ENCODE results near the gene ZKSCAN5.

DNA sequence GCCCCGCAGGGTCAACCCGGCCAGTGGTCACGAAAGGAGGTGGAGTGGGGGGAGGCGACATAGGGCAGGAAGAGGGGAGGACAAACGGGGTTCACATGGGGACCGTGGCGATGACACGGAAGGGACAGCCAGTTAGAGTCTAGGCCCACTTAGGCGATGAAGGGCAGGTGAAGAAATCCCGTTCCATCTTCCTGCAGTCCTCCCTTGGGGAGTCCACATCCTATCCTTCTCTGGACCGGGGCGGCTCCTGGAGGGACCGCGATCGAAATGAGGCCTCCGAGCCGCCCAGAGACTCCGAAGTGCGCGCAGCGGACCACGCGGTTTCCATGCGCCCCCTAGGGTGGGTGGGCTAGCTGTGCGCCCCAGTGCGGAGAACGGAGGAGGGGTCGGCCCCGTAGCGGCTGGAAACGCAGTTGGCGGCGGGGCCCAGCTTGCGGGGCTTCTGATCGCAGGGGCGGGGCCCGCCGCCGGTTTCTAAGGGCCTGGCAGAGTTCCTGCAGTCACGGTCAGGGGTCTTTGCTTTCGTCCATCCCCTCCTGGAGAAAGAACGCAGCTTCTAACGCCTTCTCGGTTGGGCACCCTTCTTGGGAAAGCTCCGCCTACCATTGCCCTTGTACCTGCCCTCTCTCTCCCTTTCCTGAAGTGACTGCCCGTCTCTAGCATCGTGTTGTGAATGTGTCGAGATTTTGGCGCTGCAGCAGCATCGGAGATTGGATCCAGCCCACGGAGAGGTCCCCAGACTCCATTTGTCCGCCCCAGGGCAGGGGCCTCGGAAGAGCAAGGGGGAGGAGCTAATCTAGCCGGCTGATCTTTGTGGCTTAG is 75.7 kb downstream of the ZKSCAN5 start:
- TF ChIP-seq, protein P1, sequence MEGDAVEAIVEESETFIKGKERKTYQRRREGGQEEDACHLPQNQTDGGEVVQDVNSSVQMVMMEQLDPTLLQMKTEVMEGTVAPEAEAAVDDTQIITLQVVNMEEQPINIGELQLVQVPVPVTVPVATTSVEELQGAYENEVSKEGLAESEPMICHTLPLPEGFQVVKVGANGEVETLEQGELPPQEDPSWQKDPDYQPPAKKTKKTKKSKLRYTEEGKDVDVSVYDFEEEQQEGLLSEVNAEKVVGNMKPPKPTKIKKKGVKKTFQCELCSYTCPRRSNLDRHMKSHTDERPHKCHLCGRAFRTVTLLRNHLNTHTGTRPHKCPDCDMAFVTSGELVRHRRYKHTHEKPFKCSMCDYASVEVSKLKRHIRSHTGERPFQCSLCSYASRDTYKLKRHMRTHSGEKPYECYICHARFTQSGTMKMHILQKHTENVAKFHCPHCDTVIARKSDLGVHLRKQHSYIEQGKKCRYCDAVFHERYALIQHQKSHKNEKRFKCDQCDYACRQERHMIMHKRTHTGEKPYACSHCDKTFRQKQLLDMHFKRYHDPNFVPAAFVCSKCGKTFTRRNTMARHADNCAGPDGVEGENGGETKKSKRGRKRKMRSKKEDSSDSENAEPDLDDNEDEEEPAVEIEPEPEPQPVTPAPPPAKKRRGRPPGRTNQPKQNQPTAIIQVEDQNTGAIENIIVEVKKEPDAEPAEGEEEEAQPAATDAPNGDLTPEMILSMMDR (optimal IDR thresholded peaks at IDR 0.05 in 1 of 3, IDR thresholded peaks at IDR 0.05 in 1 of 3, conservative IDR thresholded peaks at IDR 0.05 in 1 of 3; ENCODE audit: extremely low read depth in 1 of 3, insufficient read depth in 2 of 3, low read length in 3 of 3): peak in 2 of 3 experiments; percentile 7 to 45
- no peak for TF ChIP-seq EZH2 (IDR thresholded peaks at IDR 0.05; ENCODE audit: low read length)
